Glomerular endothelial cell (primary cell): Measurements from ENCODE around the gene INPP5A. TPM values are rescaled to one million over a fixed set of nuclear protein-coding genes. Genes with fewer than 3 reads are reported as not detected.

Experiments
- DNase-seq: peaks from one replicate; pipeline ENCODE4 v3.0.0-alpha.2; 2011; ENCODE audit warnings: low read depth, low spot score; ENCODE audit errors: extremely low read depth
- total RNA-seq: library from RNA; depleted of rRNA; stranded (reverse); fragments of >200 nt; gene quantifications from 2 replicates; pipeline ENCODE4 v1.2.3, GENCODE V29; 2015

Gene INPP5A
- total RNA-seq, 1 donor from 2014 or later = 43.9 TPM

- no peak for DNase-seq
Observed at GRCh38 chr10:132624061-132624846, 86.7 kb downstream of the INPP5A start.

- no peak for DNase-seq
Observed at GRCh38 chr10:132624847-132625471, 87.4 kb downstream of the INPP5A start.

GRCh38 chr10:132626019-132626760 is 88.6 kb downstream of the INPP5A start:
- DNase-seq = no peak

GRCh38 chr10:132626761-132627665 is 89.4 kb downstream of the INPP5A start:
- DNase-seq = no peak

- DNase-seq = no peak
Observed at GRCh38 chr10:132627666-132628531, 90.3 kb downstream of the INPP5A start.

- DNase-seq = no peak
Observed at GRCh38 chr10:132628966-132629900, 91.6 kb downstream of the INPP5A start.

- no peak for DNase-seq
Observed at GRCh38 chr10:132630156-132630555, 92.6 kb downstream of the INPP5A start.

- no peak for DNase-seq
Observed at GRCh38 chr10:132630666-132631337, 93.2 kb downstream of the INPP5A start.

- DNase-seq = no peak
Observed at GRCh38 chr10:132631338-132631735, 93.8 kb downstream of the INPP5A start.

GRCh38 chr10:132632091-132632561 is 94.5 kb downstream of the INPP5A start:
- DNase-seq = no peak

- no peak for DNase-seq
Observed at GRCh38 chr10:132632851-132633684, 95.5 kb downstream of the INPP5A start.

- DNase-seq = no peak
Observed at GRCh38 chr10:132634241-132634946, 96.8 kb downstream of the INPP5A start.

- no peak for DNase-seq
Observed at GRCh38 chr10:132634947-132635271, 97.3 kb downstream of the INPP5A start.

GRCh38 chr10:132636358-132636757 is 98.8 kb downstream of the INPP5A start:
- DNase-seq = no peak

GRCh38 chr10:132637477-132638129 is 100.0 kb downstream of the INPP5A start:
- peak; percentile 44 for DNase-seq

- DNase-seq = no peak
Observed at GRCh38 chr10:132638130-132638515, 100.5 kb downstream of the INPP5A start.
